Astrocyte of the cerebellum (primary cell): ENCODE measurements around the gene LUC7L2.
A peak's percentile ranks its signal among the peaks of the same experiment; 100 is the strongest.

Source experiments
- DNase-seq: peaks from one replicate; pipeline ENCODE4 v3.0.0-alpha.2; 2011; ENCODE audit warnings: low read depth
- H3K4me3 ChIP-seq: 2 replicates; pipeline ENCODE4 v1.5.1; 2011; ENCODE audit warnings: mild to moderate bottlenecking, low read depth, low read length, moderate library complexity
- CTCF ChIP-seq: IDR thresholded peaks from 2 replicates; pipeline ENCODE4 v1.5.1; 2012; ENCODE audit warnings: low read length, low read depth, moderate library complexity, mild to moderate bottlenecking; ENCODE audit errors: missing control alignments
- in situ Hi-C: cut with HindIII; loops from 2 replicates; pipeline ENCODE4 v1.10.0; 2017; ENCODE audit warnings: low sequenced_read_pairs

Gene LUC7L2

GRCh38 chr7:139361523-139361922 is 1.8 kb downstream of the LUC7L2 start:
- in situ Hi-C loops = no loop called here
- DNase-seq = no peak
- peak overlapping the region; percentile 60 for H3K4me3 ChIP-seq
- TF ChIP-seq CTCF = no peak

DNA sequence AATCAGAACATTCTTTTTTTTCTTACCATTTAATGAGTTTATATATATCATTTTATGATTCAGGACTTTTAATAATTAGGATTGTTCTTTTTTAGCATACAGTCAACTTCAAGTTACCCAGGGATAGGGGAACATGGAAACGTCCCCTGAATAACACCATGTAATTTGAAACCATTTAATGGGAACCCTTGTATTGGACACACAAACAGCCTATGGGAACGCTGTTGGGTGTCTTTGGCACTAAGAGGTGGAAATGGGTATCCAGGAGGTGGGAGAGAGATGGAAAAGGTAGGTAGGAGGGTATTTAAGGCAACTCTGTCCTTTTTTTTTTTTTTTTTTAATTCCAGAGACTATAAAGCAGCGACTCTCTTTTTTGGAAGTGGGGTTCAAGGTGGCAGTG is 2.6 kb downstream of the LUC7L2 start:
- in situ Hi-C loops = no loop called here
- no peak for TF ChIP-seq CTCF
- H3K4me3 ChIP-seq = no peak overlapping the region
- DNase-seq = no peak

- DNase-seq = no peak
- in situ Hi-C loops = no loop called here
- TF ChIP-seq CTCF = no peak
- H3K4me3 ChIP-seq = no peak overlapping the region
Measured at GRCh38 chr7:139362981-139363380, 3.3 kb downstream of the LUC7L2 start.

DNA sequence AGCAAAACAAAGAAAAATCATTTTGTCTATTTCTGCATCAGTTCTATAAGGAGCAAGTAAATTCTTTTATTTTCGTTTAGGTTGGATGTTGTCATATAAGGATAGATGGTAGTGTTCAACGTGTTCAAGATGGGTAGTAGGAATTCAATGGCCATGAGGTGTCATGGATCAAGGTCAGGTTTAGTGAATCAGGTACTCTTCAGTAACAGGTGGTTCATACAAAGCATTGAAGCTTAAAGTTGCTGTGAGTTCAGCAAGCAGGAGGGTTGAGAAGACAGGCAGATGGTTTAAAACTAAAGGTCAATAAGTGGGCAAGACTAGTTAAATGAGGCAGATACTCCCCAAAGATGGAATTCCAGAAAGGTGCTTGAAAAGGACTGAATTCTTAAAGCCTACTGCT is 5.6 kb downstream of the LUC7L2 start:
- no peak for DNase-seq
- no peak overlapping the region for H3K4me3 ChIP-seq
- in situ Hi-C loops = no loop called here
- TF ChIP-seq CTCF = no peak

- no peak for TF ChIP-seq CTCF
- in situ Hi-C loops = no loop called here
- H3K4me3 ChIP-seq = no peak overlapping the region
- DNase-seq = no peak
Measured at GRCh38 chr7:139366400-139366799, 6.7 kb downstream of the LUC7L2 start.

- TF ChIP-seq CTCF = no peak
- no peak overlapping the region for H3K4me3 ChIP-seq
- in situ Hi-C loops = no loop called here
- no peak for DNase-seq
Measured at GRCh38 chr7:139367438-139368155, 7.9 kb downstream of the LUC7L2 start.
